AML-193 (cell line): ENCODE measurements around the gene LRP4.
"Not testable (repeated sequence)": the region's sequence is repeated elsewhere in the genome, so short reads cannot be mapped to it uniquely, and the experiment has no call there.

Source experiments
- DNase-seq, 2 experiments: peaks; one replicate each; lab custom pipeline; 2025; lab: John Stamatoyannopoulos, UW

Gene LRP4

DNA sequence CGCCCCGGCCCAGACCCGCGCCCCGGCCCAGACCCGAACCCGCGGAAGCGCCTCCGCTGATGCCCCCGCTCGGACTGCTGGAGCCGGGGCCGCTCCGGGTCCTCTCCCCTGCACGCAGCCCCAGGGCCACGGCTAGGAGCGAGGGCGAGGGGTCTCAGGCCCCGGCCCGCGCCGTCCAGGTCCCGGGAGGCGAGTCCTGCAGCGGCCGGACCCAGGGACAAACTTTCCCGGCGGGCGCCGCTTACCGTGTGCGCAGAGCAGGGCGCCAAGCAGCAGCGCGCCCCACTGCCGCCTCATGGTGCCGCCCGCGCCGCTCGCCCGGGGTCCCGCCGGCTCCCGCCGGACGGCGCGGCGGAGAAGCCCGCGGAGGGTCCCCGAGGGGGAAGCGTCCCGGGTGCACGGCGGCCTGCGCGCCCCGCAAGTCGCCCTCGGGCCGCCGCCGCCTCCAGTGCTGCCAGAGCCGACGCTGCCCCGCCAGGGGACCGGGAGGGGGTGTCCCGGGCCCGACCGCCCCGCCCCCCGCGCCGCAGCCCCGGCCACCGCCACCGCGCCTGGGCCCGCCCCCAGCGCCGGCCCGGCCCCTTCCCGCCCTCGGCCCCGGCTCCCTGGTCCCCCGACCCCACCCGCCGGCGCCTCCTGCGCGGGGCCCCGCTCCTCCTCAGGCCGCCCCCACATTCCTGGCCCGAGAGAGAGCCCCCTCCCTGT, at the start of gene LRP4:
Gene LRP4, minus strand, starts transcription at position 468 of the 705 bp plus-strand sequence. Its CDS starts 171 bp downstream, at position 297.
- no peak for DNase-seq

DNA sequence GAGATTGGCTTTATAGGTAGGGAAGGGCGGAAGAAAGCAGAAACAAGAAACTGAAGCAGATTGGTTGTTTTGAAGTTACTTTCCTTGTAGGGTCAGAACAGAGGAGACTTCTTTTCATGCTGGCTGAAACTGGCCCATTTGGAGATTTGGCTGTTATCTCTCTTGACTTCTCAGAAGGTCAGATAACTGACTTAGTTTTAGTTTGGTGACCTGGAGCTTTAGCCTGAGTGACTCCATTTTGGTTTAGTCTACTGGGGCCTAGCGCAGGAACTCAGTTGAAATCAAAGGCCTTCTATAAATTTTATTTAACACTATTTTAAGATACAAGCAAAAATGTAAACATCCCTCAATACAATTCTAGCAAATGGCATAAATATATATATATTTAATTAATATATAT, 49.6 kb upstream of the LRP4 start:
- no peak for DNase-seq

- DNase-seq = no peak
Measured at GRCh38 chr11:46966773-46967172, 48.4 kb upstream of the LRP4 start.

DNA sequence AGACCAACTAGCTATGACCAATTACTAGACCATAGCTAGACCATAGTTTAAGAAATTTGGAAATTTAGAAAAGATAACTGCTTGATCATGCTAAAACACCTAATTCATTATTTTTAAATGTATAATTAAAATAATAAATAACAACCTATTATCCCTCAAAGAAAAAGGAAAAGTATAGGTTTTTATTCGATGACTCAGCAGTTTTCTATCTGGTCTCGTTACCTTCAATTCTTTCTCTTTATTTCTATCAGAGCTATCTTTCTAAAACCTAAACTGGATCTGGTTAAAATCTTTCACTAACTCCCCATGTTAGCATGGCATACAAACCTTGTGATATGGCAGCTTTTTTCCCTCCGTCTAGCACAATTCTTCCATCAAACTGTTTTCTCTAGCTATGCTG, 45.5 kb upstream of the LRP4 start:
- no peak for DNase-seq

DNA sequence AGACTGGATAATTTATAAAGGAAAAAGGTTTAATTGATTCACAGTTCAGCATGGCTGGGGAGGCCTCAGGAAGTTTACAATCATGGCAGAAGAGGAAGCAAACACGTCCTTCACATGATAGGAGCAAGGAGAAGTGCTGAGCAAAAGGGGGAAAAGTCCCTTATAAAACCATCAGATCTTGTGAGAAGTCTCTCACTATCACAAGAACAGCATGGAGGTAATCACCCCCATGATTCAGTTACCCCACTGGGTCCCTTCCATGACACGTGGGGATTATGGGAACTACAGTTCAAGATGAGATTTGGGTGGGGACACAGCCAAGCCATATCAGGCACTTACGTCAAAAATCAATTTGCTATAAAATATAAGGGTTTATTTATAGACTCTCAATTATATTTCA, 43.5 kb upstream of the LRP4 start:
- not testable (repeated sequence) for DNase-seq

GRCh38 chr11:46961041-46961440, 42.7 kb upstream of the LRP4 start:
- no peak for DNase-seq

DNA sequence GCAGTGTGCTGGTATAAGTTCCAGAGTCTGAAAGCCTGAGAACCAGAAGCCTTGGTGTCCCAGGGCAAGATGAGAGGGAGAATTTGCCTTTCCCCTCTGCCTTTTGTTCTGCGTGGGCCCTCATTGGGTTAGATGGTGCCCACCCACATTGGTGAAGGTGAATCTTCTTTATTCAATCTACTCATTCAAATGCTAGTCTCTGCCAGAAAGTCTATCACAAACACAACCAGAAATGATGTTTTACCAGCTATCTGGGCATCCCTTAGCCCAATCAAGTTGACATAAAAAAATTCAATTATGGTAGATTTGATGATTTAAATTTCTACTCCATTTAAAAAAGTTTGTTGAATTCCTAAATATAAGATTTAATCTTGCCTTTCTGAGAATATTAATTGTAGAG, 40.4 kb upstream of the LRP4 start:
- no peak for DNase-seq

DNA sequence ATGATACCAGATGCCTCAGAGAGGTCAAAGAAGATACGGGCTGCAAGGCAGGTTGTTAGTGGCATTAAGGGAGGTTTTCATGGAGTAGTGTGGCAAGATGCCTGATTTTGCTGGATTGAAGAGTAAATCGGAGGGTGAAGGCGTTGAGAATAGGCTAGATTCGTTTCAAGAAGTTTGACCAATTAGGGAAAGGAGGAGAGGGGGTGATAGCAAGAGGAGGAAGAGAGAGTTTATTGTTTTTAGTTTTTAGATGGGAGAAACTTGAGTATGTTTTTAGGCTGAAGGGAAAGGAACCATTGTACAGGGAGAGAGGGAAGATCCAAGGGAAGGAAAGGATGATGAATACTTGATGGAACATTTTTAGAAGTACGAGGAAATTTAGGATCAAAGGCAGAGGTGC, 34.7 kb upstream of the LRP4 start:
- no peak for DNase-seq

DNA sequence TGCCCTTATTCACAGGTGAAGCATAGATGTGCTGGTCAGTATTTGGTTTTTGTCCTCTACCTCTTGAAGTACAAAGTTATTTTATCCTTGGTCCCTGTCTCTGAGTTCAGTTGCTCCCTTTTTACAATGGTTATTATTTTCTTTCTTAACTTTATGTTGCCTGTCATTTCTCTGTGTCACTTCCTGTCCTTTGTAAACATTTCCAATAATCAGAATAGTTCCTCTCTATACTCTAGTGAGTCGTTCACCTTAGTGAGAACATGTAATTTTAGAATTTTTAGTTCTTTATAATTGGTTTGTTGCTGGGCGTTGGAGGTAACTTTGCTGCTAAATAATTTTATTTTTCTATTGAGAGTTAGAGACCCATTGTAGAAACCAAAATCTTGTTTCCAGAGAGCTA, 34.2 kb upstream of the LRP4 start:
- no peak for DNase-seq

- DNase-seq = no peak
Measured at GRCh38 chr11:46951864-46952263, 33.5 kb upstream of the LRP4 start.

- no peak for DNase-seq
Measured at GRCh38 chr11:46949297-46949696, 30.9 kb upstream of the LRP4 start.

GRCh38 chr11:46948378-46949131, 30.2 kb upstream of the LRP4 start:
- DNase-seq = no peak

DNA sequence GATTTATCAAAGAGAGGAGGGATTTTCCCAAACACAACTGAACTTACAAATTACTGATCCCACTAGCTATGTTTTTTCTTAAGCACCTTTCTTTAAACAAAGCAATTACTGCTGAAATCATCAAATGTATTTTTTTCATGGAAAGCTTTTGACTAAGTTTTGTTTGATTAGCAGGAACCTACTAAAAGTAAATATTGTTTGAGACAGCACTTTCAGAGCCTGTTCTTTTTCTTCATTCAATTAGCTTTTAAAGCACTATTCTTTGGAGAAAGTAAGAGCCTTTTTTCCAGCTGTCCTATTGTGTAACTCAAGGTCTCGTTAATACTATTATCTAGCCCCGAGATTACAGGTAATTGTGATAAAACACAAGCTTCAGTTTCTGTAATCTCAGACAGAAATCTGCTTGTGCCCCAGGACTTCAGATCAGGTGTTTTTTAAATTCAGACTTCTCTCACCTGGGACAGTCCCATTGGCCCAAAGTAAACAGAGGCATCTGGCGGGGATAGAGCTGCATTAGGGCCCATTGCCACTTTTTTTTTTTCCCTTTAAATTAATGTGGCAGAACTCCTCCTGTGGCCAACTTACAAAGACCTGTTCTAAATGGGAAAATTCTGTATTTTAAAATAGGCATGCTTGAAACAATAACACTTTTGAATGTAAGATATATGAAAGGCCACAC, 29.2 kb upstream of the LRP4 start:
- no peak for DNase-seq

DNA sequence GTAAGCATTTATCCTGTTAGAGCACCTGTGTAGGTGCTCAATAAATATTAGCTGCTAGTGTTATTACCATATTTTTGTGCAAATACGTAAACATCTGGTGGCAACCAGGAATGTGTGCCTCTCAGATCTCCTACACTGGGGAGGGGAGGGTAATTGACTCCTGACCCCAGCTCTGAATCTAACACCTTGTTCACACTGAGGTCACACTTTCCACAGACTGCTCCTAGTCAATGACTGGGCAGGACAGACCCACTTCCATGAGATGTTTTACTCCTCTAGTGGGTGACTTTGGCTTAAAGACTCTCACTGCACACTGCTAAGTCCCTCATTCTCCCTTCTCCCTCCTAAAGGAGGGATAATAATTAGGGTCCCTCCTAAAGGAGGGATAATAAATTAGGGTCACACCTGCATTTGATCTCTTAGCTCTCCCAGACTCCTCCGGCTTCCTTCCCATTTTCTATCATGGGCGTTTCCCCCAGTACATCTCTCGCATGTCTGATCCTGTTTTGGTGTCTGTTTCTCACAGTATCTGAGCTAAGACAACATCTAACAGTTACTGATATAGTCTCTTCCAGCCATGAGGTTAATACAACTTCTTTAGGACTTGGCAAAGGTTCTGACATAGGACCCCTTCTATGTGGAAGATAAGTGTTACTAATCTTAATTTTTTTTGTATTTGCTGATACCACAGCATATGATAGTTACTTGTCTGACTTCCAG, 26.2 kb upstream of the LRP4 start:
- DNase-seq = no peak

GRCh38 chr11:46942172-46942571, 23.8 kb upstream of the LRP4 start:
- DNase-seq = no peak

GRCh38 chr11:46936138-46937110, 18.1 kb upstream of the LRP4 start, which contains the start of gene CSTPP1:
Gene CSTPP1 (plus strand): TSS chr11:46936761. CDS start chr11:46936806, 45 bp downstream.
- peak; percentile 69 to 73 for DNase-seq

DNA sequence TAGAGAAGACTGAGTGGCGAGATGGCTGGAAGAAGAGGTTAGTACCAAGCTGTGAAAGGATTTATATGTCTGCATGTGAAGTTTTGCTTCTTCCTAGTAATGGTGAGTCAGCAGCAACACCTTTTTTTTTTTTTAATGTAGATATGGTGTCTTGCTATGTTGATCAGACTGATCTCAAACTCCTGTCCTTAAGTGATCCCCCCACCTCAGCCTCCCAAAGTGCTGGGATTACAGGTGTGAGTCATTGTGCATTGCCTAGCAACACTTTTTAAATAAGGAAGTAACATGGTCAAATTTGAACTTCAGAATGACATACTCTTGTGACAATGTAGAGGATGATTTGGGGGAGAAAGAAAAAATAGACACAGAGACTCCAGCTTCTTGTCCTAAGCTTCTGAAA, 11.7 kb upstream of the LRP4 start:
- peak; percentile 8 to 26 for DNase-seq

- DNase-seq = not testable (repeated sequence)
Measured at GRCh38 chr11:46928701-46929100, 10.4 kb upstream of the LRP4 start.

GRCh38 chr11:46927928-46928327, 9.6 kb upstream of the LRP4 start:
- DNase-seq = not testable (repeated sequence)

DNA sequence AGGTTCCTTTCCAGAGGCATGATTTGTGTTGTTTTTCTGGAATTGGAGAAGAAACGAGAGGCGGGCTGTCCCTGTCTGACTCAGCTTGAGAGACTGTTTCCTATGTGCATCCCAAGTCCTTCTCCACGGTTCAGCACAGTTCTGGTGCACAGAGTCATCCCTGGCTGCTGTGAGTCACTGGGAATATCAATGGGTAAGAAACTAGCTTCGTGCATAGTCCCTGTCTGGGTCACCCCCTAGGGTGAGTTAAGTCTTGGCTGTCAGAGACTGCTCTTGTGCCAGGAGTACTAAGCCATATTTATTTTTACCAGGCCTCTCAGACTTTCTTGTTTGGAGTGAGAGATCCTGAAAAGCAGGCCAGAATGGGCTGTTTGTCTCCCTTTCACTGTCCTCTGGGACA, 2.4 kb upstream of the LRP4 start:
- DNase-seq = no peak
